Tibial artery (tissue), 4 donors: ENCODE data around the gene TCN1.
"Not testable (repeated sequence)": the region's sequence is repeated elsewhere in the genome, so short reads cannot be mapped to it uniquely, and the experiment has no call there.

Source experiments
- DNase-seq, 2 donors: peaks; one replicate each; pipeline ENCODE4 v3.0.0-alpha.2; 2019
- H3K27ac ChIP-seq, 2 donors: fragments of 200-600 bp; sonication (generic) in 1 of 2; 1 replicate in 1 of 2; 2 replicates in 1 of 2; pipeline ENCODE4 v1.5.1; 2018 to 2019; ENCODE audit warnings: mild to moderate bottlenecking in 1 of 2
- H3K27me3 ChIP-seq, 2 donors: fragments of 200-600 bp; sonication (generic) in 1 of 2; one replicate each; pipeline versions ENCODE4 v1.5.1 to v1.6.0; 2016 to 2019
- H3K36me3 ChIP-seq, 3 donors: fragments of 200-600 bp; sonication (generic) in 2 of 3; one replicate each; pipeline ENCODE4 v1.5.1; 2016 to 2019; ENCODE audit warnings: mild to moderate bottlenecking in 2 of 3
- H3K4me1 ChIP-seq, 4 donors: fragments of 200-600 bp; sonication (generic) in 2 of 4; 1 replicate in 3 of 4; 2 replicates in 1 of 4; pipeline ENCODE4 v1.5.1; 2016 to 2019
- H3K4me3 ChIP-seq, 2 donors: fragments of 200-600 bp; sonication (generic) in 1 of 2; 1 replicate in 1 of 2; 2 replicates in 1 of 2; pipeline ENCODE4 v1.5.1; 2018 to 2019; ENCODE audit warnings: mild to moderate bottlenecking in 2 of 2
- H3K9me3 ChIP-seq, 3 donors: fragments of 200-600 bp; sonication (generic) in 1 of 3; one replicate each; pipeline ENCODE4 v1.5.1; 2016 to 2019
- intact Hi-C: fragments of 100-400 bp; cut with DNase I; formaldehyde crosslinking; loops from one replicate; pipeline ENCODE4 v1.15.0; 2023; ENCODE audit warnings: low total_unique reads
- TF ChIP-seq, protein P1 (sequence below), 2 experiments: fragments of 200-600 bp in 1 of 2; fragments of 450-650 bp in 1 of 2; IDR thresholded peaks; one replicate each; pipeline ENCODE4 v1.5.1; 2017 to 2019; ENCODE audit warnings: antibody characterized with exemption in 2 of 2, mild to moderate bottlenecking in 1 of 2, moderate library complexity in 1 of 2

The TCN1 gene

DNA sequence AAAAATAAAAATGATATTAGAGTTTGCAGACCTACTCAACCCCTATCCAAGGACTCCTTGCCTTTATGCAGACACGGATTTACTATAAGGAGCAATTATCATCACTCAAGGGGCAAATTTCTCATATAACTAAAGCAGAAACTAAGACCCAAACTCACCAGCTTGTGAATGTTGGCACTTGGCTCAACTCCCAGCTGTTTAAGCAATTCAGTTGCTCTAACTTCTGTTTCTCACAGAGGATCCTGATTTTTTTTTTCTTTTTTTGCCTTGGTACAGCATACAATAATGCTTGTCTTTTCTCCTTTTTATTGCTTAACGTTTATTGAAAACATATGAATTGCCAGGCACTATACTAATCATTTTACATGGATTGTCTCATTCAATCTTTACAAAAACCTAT, 11.4 kb downstream of the TCN1 start:
- Histone ChIP-seq H3K9me3 (no peaks in the 10 kb centered on the region), H3K27ac (no peak overlapping the region), H3K4me3 (no peak overlapping the region), H3K36me3 (no peaks in the 10 kb centered on the region), H3K27me3 (no peaks in the 10 kb centered on the region), H3K4me1 (no peaks in the 10 kb centered on the region)
- no peak for DNase-seq
- TF ChIP-seq, protein P1, sequence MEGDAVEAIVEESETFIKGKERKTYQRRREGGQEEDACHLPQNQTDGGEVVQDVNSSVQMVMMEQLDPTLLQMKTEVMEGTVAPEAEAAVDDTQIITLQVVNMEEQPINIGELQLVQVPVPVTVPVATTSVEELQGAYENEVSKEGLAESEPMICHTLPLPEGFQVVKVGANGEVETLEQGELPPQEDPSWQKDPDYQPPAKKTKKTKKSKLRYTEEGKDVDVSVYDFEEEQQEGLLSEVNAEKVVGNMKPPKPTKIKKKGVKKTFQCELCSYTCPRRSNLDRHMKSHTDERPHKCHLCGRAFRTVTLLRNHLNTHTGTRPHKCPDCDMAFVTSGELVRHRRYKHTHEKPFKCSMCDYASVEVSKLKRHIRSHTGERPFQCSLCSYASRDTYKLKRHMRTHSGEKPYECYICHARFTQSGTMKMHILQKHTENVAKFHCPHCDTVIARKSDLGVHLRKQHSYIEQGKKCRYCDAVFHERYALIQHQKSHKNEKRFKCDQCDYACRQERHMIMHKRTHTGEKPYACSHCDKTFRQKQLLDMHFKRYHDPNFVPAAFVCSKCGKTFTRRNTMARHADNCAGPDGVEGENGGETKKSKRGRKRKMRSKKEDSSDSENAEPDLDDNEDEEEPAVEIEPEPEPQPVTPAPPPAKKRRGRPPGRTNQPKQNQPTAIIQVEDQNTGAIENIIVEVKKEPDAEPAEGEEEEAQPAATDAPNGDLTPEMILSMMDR (IDR thresholded peaks at IDR 0.05), result no peak
- intact Hi-C loops, result no loop called here

DNA sequence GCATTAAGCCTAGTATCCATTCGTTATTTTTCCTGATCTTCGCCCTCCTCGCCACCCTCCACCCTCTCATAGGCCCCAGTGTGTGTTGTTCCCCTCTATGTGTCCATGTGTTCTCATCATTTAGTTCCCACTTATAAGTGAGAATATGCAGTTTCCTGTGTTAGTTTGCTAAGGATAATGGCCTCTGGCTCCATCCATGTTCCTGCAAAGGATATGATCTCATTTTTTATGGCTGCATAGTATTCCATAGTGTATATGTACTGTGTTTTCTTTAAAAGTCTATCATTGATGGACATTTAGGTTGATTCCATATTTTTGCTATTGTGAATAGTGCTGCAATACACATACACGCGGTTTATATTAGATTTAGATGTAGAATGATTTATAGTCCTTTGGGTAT, 14.9 kb downstream of the TCN1 start:
- H3K4me1 ChIP-seq, H3K9me3 ChIP-seq, H3K36me3 ChIP-seq, DNase-seq, H3K4me3 ChIP-seq, H3K27ac ChIP-seq, intact Hi-C loops, H3K27me3 ChIP-seq: not testable (repeated sequence)

DNA sequence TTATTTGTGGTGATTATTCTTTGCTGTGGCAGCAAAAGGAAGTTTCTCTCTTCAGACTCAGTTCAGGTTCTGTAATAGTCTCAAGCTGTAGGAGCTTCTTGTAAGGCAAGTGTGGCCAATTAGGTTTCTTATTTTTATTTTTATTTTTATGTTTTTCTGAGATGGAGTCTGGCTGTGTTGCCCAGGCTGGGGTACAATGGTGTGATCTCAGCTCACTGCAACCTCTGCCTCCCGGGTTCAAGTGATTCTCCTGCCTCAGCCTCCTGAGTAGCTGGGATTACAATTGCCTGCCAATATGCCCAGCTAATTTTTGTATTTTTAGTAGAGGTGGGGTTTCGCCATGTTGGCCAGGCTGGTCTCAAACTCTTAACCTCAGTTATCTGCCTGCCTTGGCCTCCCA, 16.7 kb downstream of the TCN1 start:
- DNase-seq, H3K9me3 ChIP-seq, H3K27me3 ChIP-seq, intact Hi-C loops, H3K27ac ChIP-seq, H3K4me1 ChIP-seq, H3K4me3 ChIP-seq, H3K36me3 ChIP-seq: not testable (repeated sequence)

DNA sequence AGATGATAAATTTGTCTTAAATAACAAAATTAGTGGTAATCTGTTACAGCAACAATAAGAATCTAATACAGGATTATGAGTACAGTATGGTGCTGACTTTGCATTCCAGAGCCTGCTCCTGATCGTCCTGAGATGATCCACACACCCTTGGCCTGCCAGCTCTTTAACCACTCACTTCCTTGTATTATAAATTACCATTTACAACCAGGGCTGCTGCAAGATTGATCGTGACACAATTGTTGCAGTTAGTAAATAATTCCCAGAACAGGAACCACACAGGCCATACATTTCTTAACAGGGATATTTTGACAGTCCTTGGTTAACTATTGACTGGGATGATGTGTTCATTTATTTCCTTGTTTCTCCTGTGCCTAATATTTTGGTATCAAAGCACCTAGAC, 17.2 kb downstream of the TCN1 start:
- no peak overlapping the region for H3K27ac ChIP-seq
- intact Hi-C loops, result no loop called here
- TF ChIP-seq, protein P1 (IDR thresholded peaks at IDR 0.05), result no peak
- H3K4me3 ChIP-seq, result no peak overlapping the region
- no peaks in the 10 kb centered on the region for H3K4me1 ChIP-seq
- H3K27me3 ChIP-seq, result no peaks in the 10 kb centered on the region
- no peaks in the 10 kb centered on the region for H3K9me3 ChIP-seq
- DNase-seq, result no peak
- H3K36me3 ChIP-seq, result no peaks in the 10 kb centered on the region

DNA sequence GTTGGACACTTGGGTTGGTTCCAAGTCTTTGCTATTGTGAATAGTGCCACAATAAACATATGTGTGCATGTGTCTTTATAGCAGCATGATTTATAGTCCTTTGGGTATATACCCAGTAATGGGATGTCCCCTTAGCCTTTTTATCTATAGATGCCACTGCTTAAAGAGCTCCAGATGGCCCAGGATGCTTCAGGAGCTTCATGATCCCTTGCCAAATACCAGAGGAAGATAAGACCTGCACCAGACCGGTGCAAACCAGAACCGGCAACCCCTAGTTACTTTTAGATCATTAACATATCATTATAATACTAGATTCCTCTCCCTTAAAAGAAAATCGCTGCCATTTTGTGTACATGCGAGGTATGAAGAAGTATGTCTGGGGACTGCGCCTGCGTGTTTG, 17.8 kb downstream of the TCN1 start:
- H3K27ac ChIP-seq, H3K36me3 ChIP-seq, H3K4me3 ChIP-seq, H3K27me3 ChIP-seq, H3K9me3 ChIP-seq, intact Hi-C loops, DNase-seq, H3K4me1 ChIP-seq: not testable (repeated sequence)

DNA sequence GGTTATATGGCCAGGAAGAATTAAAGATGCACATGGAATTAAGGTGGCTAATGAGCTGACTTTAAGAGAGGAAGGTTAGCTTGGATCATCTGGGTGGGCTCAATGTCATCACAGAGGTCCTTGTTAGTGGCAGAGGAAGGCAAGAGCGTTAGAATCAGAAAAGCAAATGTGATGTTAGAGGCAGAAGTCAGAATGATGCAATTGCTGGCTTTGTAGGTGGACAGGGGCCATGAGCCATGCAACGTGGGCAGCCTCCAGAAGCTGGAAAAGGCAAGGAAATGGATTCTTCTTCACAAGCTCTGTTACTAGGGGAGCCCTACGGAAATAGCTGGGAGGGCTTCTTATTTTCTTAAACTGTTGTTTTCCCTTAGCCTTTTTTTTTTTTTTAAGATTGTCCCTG, 18.7 kb downstream of the TCN1 start:
- no peak overlapping the region for H3K27ac ChIP-seq
- no peak overlapping the region for H3K4me3 ChIP-seq
- DNase-seq, result no peak
- intact Hi-C loops, result no loop called here
- H3K9me3 ChIP-seq, result no peaks in the 10 kb centered on the region
- no peaks in the 10 kb centered on the region for H3K27me3 ChIP-seq
- H3K4me1 ChIP-seq, result no peaks in the 10 kb centered on the region
- no peaks in the 10 kb centered on the region for H3K36me3 ChIP-seq
- TF ChIP-seq, protein P1 (IDR thresholded peaks at IDR 0.05), result no peak

DNA sequence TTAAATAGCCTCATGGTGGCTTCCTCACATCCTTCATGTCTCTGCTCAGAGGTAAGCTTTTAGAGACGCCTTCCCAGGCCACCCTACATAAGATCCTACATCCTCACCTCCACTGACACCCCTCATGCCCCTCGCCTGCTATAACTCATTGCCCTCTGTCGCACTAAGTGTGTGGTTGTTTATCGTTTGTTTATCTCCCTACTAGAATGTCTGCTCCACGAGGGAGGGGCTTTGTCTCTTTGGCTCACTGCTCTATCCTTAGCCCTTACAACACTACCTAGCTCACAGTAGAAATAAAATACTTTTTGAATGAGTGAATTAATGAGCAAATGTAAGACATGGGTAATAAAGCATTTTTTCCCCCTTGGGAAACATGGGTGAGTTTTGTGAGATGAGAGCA, 19.7 kb downstream of the TCN1 start:
- TF ChIP-seq, protein P1 (IDR thresholded peaks at IDR 0.05), result no peak
- DNase-seq, result no peak
- Histone ChIP-seq H3K36me3 (no peaks in the 10 kb centered on the region), H3K9me3 (no peaks in the 10 kb centered on the region), H3K4me1 (no peaks in the 10 kb centered on the region), H3K27ac (no peak overlapping the region), H3K27me3 (no peaks in the 10 kb centered on the region), H3K4me3 (no peak overlapping the region)
- intact Hi-C loops, result no loop called here
